IMR-90 (cell line): ENCODE measurements around the gene DDI2. TPM values are rescaled to one million over a fixed set of nuclear protein-coding genes. Genes with fewer than 3 reads are reported as not detected.

ENCODE experiments used
- ATAC-seq: fragments of 200-7000 bp; cut with Tn5 transposase; 2 replicates; pipeline ENCODE4 v1.9.1; 2020; ENCODE audit warnings: low read depth, mild to moderate bottlenecking, moderate library complexity
- BruUV-seq: library from RNA; stranded (reverse); fragments of 400-500 nt; replicated peaks from 2 replicates; lab custom pipeline; 2021; lab: Mats Ljungman, UMichigan
- CTCF ChIA-PET: fragments of 300-600 bp; formaldehyde crosslinking; extraction: SDS; loops from one replicate; lab custom pipeline; 2021; ENCODE audit warnings: antibody characterized with exemption; lab: Yijun Ruan, JAX
- POLR2A ChIA-PET: fragments of 300-600 bp; sonication (Branson Sonifier 250); formaldehyde crosslinking; loops from one replicate; lab custom pipeline; 2022; ENCODE audit warnings: antibody characterized with exemption; ENCODE audit not compliant: unreplicated experiment; lab: Charles Lee
- DNase-seq: peaks from one replicate; pipeline ENCODE4 v3.0.0; 2013
- H2AFZ ChIP-seq: replicated peaks from 2 replicates; pipeline ENCODE3; 2013; ENCODE audit warnings: low read length, mild to moderate bottlenecking; ENCODE audit not compliant: poor library complexity
- H2AK5ac ChIP-seq: 2 replicates; pipeline ENCODE4 v1.6.1; 2013; ENCODE audit warnings: low read depth, low read length, inconsistent platforms
- H2AK9ac ChIP-seq: replicated peaks from 2 replicates; pipeline ENCODE3; 2013; ENCODE audit warnings: mild to moderate bottlenecking, low read depth, low read length, moderate library complexity; ENCODE audit not compliant: poor library complexity
- H2BK120ac ChIP-seq: 2 replicates; pipeline ENCODE4 v1.6.1; 2013; ENCODE audit warnings: low read depth, low read length, inconsistent platforms
- H2BK15ac ChIP-seq: 3 replicates; pipeline ENCODE4 v1.6.1; 2013; ENCODE audit warnings: low read depth, low read length, inconsistent platforms
- H2BK20ac ChIP-seq: 2 replicates; pipeline ENCODE4 v1.6.1; 2013; ENCODE audit warnings: low read depth, mild to moderate bottlenecking, inconsistent platforms, low read length, moderate library complexity
- H2BK5ac ChIP-seq: 2 replicates; pipeline ENCODE4 v1.6.1; 2013; ENCODE audit warnings: mild to moderate bottlenecking, low read depth, low read length, inconsistent platforms; ENCODE audit not compliant: poor library complexity, severe bottlenecking
- H3K14ac ChIP-seq: replicated peaks from 2 replicates; pipeline ENCODE4 v1.6.1; 2013; ENCODE audit warnings: low read depth, low read length, inconsistent platforms
- H3K18ac ChIP-seq: 2 replicates; pipeline ENCODE4 v1.6.1; 2013; ENCODE audit warnings: low read depth, low read length, control low read depth
- H3K23ac ChIP-seq: 2 replicates; pipeline ENCODE4 v1.6.1; 2013; ENCODE audit warnings: low read depth, low read length, inconsistent platforms
- H3K27ac ChIP-seq: 2 replicates; pipeline ENCODE4 v1.5.1; 2013; ENCODE audit warnings: mild to moderate bottlenecking, control low read depth, low read length; ENCODE audit not compliant: insufficient read depth
- H3K27me3 ChIP-seq: 2 replicates; pipeline ENCODE4 v1.6.1; 2013; ENCODE audit warnings: low read length; ENCODE audit not compliant: control insufficient read depth, insufficient read depth
- H3K36me3 ChIP-seq: 2 replicates; pipeline ENCODE4 v1.6.1; 2013; ENCODE audit warnings: low read length, mixed read lengths; ENCODE audit not compliant: control insufficient read depth, insufficient read depth
- H3K4ac ChIP-seq: 2 replicates; pipeline ENCODE4 v1.6.1; 2013; ENCODE audit warnings: low read depth, low read length, inconsistent platforms
- H3K4me1 ChIP-seq: 2 replicates; pipeline ENCODE4 v1.6.1; 2013; ENCODE audit warnings: low read length, mixed read lengths; ENCODE audit not compliant: control insufficient read depth, insufficient read depth
- H3K4me2 ChIP-seq: 2 replicates; pipeline ENCODE4 v1.6.1; 2013; ENCODE audit warnings: low read depth, mild to moderate bottlenecking, control low read depth, low read length, moderate library complexity
- H3K4me3 ChIP-seq: 2 replicates; pipeline ENCODE4 v1.5.1; 2013; ENCODE audit warnings: low read depth, mild to moderate bottlenecking, control low read depth, low read length, moderate library complexity; ENCODE audit not compliant: insufficient read depth
- H3K56ac ChIP-seq: 2 replicates; pipeline ENCODE4 v1.6.1; 2013; ENCODE audit warnings: low read length, inconsistent platforms; ENCODE audit not compliant: insufficient read depth; ENCODE audit errors: extremely low read depth
- H3K79me1 ChIP-seq, 2 experiments: 2 replicates each; pipeline ENCODE4 v1.6.1; 2013; ENCODE audit warnings: low read length in 2 of 2, inconsistent platforms in 1 of 2, low read depth in 1 of 2
- H3K9ac ChIP-seq: 2 replicates; pipeline ENCODE4 v1.6.1; 2013; ENCODE audit warnings: low read depth, low read length, control low read depth
- H3K9me1 ChIP-seq: 2 replicates; pipeline ENCODE4 v1.6.1; 2013; ENCODE audit warnings: low read length, inconsistent platforms; ENCODE audit not compliant: insufficient read depth
- H3K9me3 ChIP-seq: 2 replicates; pipeline ENCODE4 v1.6.1; 2013; ENCODE audit warnings: low read length; ENCODE audit not compliant: control insufficient read depth, insufficient read depth
- H4K20me1 ChIP-seq: 2 replicates; pipeline ENCODE4 v1.6.1; 2013; ENCODE audit warnings: low read length, inconsistent platforms; ENCODE audit not compliant: insufficient read depth
- H4K5ac ChIP-seq: 2 replicates; pipeline ENCODE4 v1.6.1; 2013; ENCODE audit warnings: mild to moderate bottlenecking, low read depth, low read length, control low read depth
- H4K8ac ChIP-seq, 2 experiments: 2 replicates each; pipeline ENCODE4 v1.6.1; 2013; ENCODE audit warnings: low read depth in 2 of 2, low read length in 2 of 2, control low read depth in 1 of 2, inconsistent platforms in 1 of 2
- H4K91ac ChIP-seq: 2 replicates; pipeline ENCODE4 v1.6.1; 2013; ENCODE audit warnings: low read depth, low read length, inconsistent platforms; ENCODE audit not compliant: insufficient read depth
- BHLHE40 ChIP-seq: fragments of 150-350 bp; IDR thresholded peaks from 2 replicates; pipeline ENCODE4 v1.6.1; 2016; ENCODE audit warnings: mild to moderate bottlenecking, low read depth, low read length
- CEBPB ChIP-seq: IDR thresholded peaks from 2 replicates; pipeline ENCODE4 v1.6.1; 2012; ENCODE audit warnings: low read depth, low read length, improper control_type of control experiment
- CHD1 ChIP-seq: IDR thresholded peaks from 2 replicates; pipeline ENCODE4 v1.6.1; 2012; ENCODE audit warnings: low read depth, low read length, improper control_type of control experiment
- FOS ChIP-seq: fragments of 150-350 bp; IDR thresholded peaks from 2 replicates; pipeline ENCODE4 v1.6.1; 2016; ENCODE audit warnings: low read depth, low read length
- MAFK ChIP-seq: IDR thresholded peaks from 2 replicates; pipeline ENCODE4 v1.6.1; 2012; ENCODE audit warnings: low read depth, low read length, improper control_type of control experiment
- MAZ ChIP-seq: IDR thresholded peaks from 2 replicates; pipeline ENCODE4 v1.6.1; 2012; ENCODE audit warnings: low read depth, mild to moderate bottlenecking, low read length, improper control_type of control experiment, moderate library complexity, borderline replicate concordance
- MXI1 ChIP-seq: IDR thresholded peaks from 2 replicates; pipeline ENCODE4 v1.6.1; 2012; ENCODE audit warnings: low read depth, mild to moderate bottlenecking, low read length, moderate library complexity, borderline replicate concordance
- NFE2L2 ChIP-seq: fragments of 150-350 bp; IDR thresholded peaks from 2 replicates; pipeline ENCODE4 v1.6.1; 2016; ENCODE audit warnings: low read depth, mild to moderate bottlenecking, low read length
- POLR2A ChIP-seq: IDR thresholded peaks from 2 replicates; pipeline ENCODE4 v1.6.1; 2012; ENCODE audit warnings: mild to moderate bottlenecking, low read depth, low read length
- RAD21 ChIP-seq: IDR thresholded peaks from 2 replicates; pipeline ENCODE4 v1.6.1; 2012; ENCODE audit warnings: low read length, improper control_type of control experiment
- RCOR1 ChIP-seq: IDR thresholded peaks from 2 replicates; pipeline ENCODE4 v1.6.1; 2012; ENCODE audit warnings: mild to moderate bottlenecking, low read length, improper control_type of control experiment; ENCODE audit not compliant: insufficient replicate concordance
- RFX5 ChIP-seq: IDR thresholded peaks from 2 replicates; pipeline ENCODE4 v1.8.0; 2012; ENCODE audit warnings: low read depth, mild to moderate bottlenecking, low read length, moderate library complexity
- SMC3 ChIP-seq: fragments of 150-350 bp; IDR thresholded peaks from 2 replicates; pipeline ENCODE4 v1.6.1; 2016; ENCODE audit warnings: low read depth, mild to moderate bottlenecking, antibody characterized with exemption, low read length, moderate library complexity
- WGBS, 2 experiments: methylation state at CpG; one replicate each; pipeline versions ENCODE4 v1.1.5 to v1.1.7; 2013; ENCODE audit warnings: missing lambda C conversion rate in 2 of 2; ENCODE audit not compliant: insufficient read length in 1 of 2; ENCODE audit errors: extremely low coverage in 2 of 2; 5-methylcytosine and 5-hydroxymethylcytosine counted together
- dilution Hi-C: fragments of 300-500 bp; cut with HindIII; formaldehyde crosslinking; loops from one replicate; pipeline ENCODE4 v1.14.3; 2018; ENCODE audit warnings: low sequenced_read_pairs; ENCODE audit not compliant: unreplicated experiment
- in situ Hi-C: fragments of 300-500 bp; cut with MboI; formaldehyde crosslinking; loops from 3 replicates; pipeline ENCODE4 v1.14.3; 2019; ENCODE audit warnings: low sequenced_read_pairs, inconsistent platforms, mixed read lengths
- intact Hi-C: fragments of 100-400 bp; cut with micrococcal nuclease; formaldehyde crosslinking; loops from 2 replicates; pipeline ENCODE4 v1.10.0; 2022
- polyA plus RNA-seq, 3 experiments: library from polyadenylated mRNA; depleted of rRNA; stranded (reverse); fragments of >200 nt; gene quantifications; 2 replicates each; pipeline ENCODE4 v1.2.3, GENCODE V29; 2012; ENCODE audit warnings: low replicate concordance in 1 of 3
- total RNA-seq: library from RNA; depleted of rRNA; stranded (reverse); fragments of >200 nt; gene quantifications from 2 replicates; pipeline ENCODE4 v1.2.3, GENCODE V29; 2012
- TF ChIP-seq, protein P1 (sequence below): conservative IDR thresholded peaks from 2 replicates; pipeline ENCODE4 v1.5.1; 2012; ENCODE audit warnings: mild to moderate bottlenecking, low read depth, low read length, improper control_type of control experiment
- TF ChIP-seq, protein P2 (sequence below): fragments of 150-350 bp; IDR thresholded peaks from 2 replicates; pipeline ENCODE4 v1.6.1; 2016; ENCODE audit warnings: low read depth, mild to moderate bottlenecking, low read length, moderate library complexity, borderline replicate concordance
- TF ChIP-seq, protein P3 (sequence below): fragments of 150-350 bp; IDR thresholded peaks from 2 replicates; pipeline ENCODE4 v1.6.1; 2017; ENCODE audit warnings: mild to moderate bottlenecking, antibody characterized with exemption, low read length, low read depth

DDI2 gene
- total and polyA plus RNA-seq, 2 of the 4 experiments (the other 2 are of a cell fraction): 6.0 to 13.4 TPM

DNA sequence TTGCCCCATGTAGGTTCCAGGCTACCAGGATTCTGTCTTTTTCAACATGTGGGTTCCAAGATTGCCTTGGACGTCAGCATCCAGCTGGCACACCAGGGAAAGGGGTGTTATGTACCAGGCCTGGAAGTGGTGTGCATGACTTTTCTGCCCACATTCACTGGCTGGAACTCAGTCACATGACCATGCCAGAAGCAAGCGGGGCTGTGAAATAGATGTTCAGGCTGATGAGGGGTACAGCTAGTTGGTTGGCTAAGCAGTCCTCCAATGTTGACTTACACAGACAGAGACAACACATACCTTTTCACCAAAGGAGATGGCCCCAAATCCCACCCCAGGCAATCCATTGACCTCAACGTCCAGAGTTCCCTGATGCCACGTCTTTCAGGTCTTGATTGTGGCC is 52.6 kb downstream of the DDI2 start:
- H2BK120ac ChIP-seq: no peak overlapping the region
- ChIA-PET CTCF (no interaction called here), POLR2A (no interaction called here)
- no peak overlapping the region for H2BK20ac ChIP-seq
- BruUV-seq: no TSS peak
- H3K9me1 ChIP-seq: peaks cover 3% of the 10 kb centered on the region; the same call in 1 of the 2 replicates
- no peak overlapping the region for H3K23ac ChIP-seq
- dilution Hi-C loops: no loop called here
- in situ Hi-C loops: no loop called here
- intact Hi-C loops: no loop called here
- no peak overlapping the region for H2AK9ac ChIP-seq
- no peak overlapping the region for H2AFZ ChIP-seq
- no peak overlapping the region for H2AK5ac ChIP-seq
- no peak overlapping the region for H4K5ac ChIP-seq
- WGBS, 2 experiments: no CpG with 5 or more reads among the region's 4 CpGs
- ATAC-seq (no peak), DNase-seq (no peak)
- TF ChIP-seq MXI1: no peak
- no peak for TF ChIP-seq POLR2A
- no peak for TF ChIP-seq MAFK
- no peak for TF ChIP-seq MAZ
- no peak for TF ChIP-seq RCOR1
- TF ChIP-seq, protein P1, sequence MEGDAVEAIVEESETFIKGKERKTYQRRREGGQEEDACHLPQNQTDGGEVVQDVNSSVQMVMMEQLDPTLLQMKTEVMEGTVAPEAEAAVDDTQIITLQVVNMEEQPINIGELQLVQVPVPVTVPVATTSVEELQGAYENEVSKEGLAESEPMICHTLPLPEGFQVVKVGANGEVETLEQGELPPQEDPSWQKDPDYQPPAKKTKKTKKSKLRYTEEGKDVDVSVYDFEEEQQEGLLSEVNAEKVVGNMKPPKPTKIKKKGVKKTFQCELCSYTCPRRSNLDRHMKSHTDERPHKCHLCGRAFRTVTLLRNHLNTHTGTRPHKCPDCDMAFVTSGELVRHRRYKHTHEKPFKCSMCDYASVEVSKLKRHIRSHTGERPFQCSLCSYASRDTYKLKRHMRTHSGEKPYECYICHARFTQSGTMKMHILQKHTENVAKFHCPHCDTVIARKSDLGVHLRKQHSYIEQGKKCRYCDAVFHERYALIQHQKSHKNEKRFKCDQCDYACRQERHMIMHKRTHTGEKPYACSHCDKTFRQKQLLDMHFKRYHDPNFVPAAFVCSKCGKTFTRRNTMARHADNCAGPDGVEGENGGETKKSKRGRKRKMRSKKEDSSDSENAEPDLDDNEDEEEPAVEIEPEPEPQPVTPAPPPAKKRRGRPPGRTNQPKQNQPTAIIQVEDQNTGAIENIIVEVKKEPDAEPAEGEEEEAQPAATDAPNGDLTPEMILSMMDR: no peak
- no peak for TF ChIP-seq RFX5
- TF ChIP-seq, protein P2, sequence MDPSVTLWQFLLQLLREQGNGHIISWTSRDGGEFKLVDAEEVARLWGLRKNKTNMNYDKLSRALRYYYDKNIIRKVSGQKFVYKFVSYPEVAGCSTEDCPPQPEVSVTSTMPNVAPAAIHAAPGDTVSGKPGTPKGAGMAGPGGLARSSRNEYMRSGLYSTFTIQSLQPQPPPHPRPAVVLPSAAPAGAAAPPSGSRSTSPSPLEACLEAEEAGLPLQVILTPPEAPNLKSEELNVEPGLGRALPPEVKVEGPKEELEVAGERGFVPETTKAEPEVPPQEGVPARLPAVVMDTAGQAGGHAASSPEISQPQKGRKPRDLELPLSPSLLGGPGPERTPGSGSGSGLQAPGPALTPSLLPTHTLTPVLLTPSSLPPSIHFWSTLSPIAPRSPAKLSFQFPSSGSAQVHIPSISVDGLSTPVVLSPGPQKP: no peak
- no peak for TF ChIP-seq FOS
- no peak for TF ChIP-seq NFE2L2
- TF ChIP-seq CHD1: no peak
- TF ChIP-seq SMC3: no peak
- no peak for TF ChIP-seq CEBPB
- no peak for TF ChIP-seq RAD21
- TF ChIP-seq, protein P3, sequence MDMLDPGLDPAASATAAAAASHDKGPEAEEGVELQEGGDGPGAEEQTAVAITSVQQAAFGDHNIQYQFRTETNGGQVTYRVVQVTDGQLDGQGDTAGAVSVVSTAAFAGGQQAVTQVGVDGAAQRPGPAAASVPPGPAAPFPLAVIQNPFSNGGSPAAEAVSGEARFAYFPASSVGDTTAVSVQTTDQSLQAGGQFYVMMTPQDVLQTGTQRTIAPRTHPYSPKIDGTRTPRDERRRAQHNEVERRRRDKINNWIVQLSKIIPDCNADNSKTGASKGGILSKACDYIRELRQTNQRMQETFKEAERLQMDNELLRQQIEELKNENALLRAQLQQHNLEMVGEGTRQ: no peak
- TF ChIP-seq BHLHE40: no peak
- no peak overlapping the region for H3K18ac ChIP-seq
- H3K4me1 ChIP-seq: no peaks in the 10 kb centered on the region
- H3K79me1 ChIP-seq: peaks cover 5 to 7% of the 10 kb centered on the region in 2 experiments
- H3K27me3 ChIP-seq: no peaks in the 10 kb centered on the region
- H4K20me1 ChIP-seq: no peaks in the 10 kb centered on the region
- H4K91ac ChIP-seq: no peak overlapping the region
- no peak overlapping the region for H4K8ac ChIP-seq
- H3K9me3 ChIP-seq: no peaks in the 10 kb centered on the region
- no peak overlapping the region for H3K4me3 ChIP-seq
- H2BK5ac ChIP-seq: no peak overlapping the region
- no peak overlapping the region for H3K27ac ChIP-seq
- no peak overlapping the region for H3K9ac ChIP-seq
- H3K56ac ChIP-seq: no peak overlapping the region
- H3K4me2 ChIP-seq: no peak overlapping the region
- no peaks in the 10 kb centered on the region for H3K36me3 ChIP-seq
- H2BK15ac ChIP-seq: no peak overlapping the region
- no peak overlapping the region for H3K14ac ChIP-seq
- no peak overlapping the region for H3K4ac ChIP-seq
